Heart left ventricle (tissue), 13 donors: ENCODE results near the gene ZNF628.

ENCODE experiments used
- CTCF ChIP-seq, 12 donors: fragments of 200-600 bp; sonication (generic) in 4 of 12; IDR thresholded peaks; one replicate each; pipeline versions ENCODE4 v1.5.0 to v1.8.0; 2018 to 2022; ENCODE audit warnings: antibody characterized with exemption in 12 of 12, mild to moderate bottlenecking in 5 of 12
- POLR2A ChIP-seq, 2 donors: fragments of 450-650 bp; IDR thresholded peaks; one replicate each; pipeline ENCODE4 v1.6.1; 2017; ENCODE audit warnings: antibody characterized with exemption in 2 of 2, mild to moderate bottlenecking in 2 of 2, moderate library complexity in 2 of 2
- donor health status: ischemic (EF 13 %, LVEDD 7.1; RV severe dilation, severe dysfunction).
- donor health status: DM: no; HTN: yes; CAD: no.
- donor health status: DM: no; HTN: no; CAD: no.
- donor health status: ischemic (EF 25% LVEDD 6.9; RV normal size, moderate dysfunction).
- donor health status: ischemic (EF 25% LVEDD 5.7; RV mildly dilated, moderate dysfunction).
- donor health status: ischemic (EF 35%, LVEDD 5.7; RV mildly dilated, moderate dysfunction).
- donor health status: nonischemic (EF 11% LVEDD 7.7; RV severe dilation, severe dysfunction).
- donor health status: DM: yes; HTN: yes; CAD: no.
- donor health status: PGD.
- donor health status: ischemic (EF 29% LVEDD 5.4; RV normal size, mild dysfunction).
- donor health status: nonischemic (EF 23%, LVEDD 6.1; RV moderate dilation, normal function).

- TF ChIP-seq CTCF (IDR thresholded peaks at IDR 0.05) (peak; percentile 98 to 100 (median 99)), POLR2A (IDR thresholded peaks at IDR 0.05) (no peak)
Observed at GRCh38 chr19:55503502-55504251, 27.3 kb downstream of the ZNF628 start.
